Testis (tissue), 3 donors: Measurements from ENCODE around the gene ZP4. TPM values are rescaled to one million over a fixed set of nuclear protein-coding genes. Genes with fewer than 3 reads are reported as not detected.

Source experiments
- DNase-seq: peaks from one replicate; pipeline ENCODE4 v3.0.0-alpha.2; 2019
- H3K27ac ChIP-seq, 2 donors: fragments of 200-600 bp; sonication (generic); one replicate each; pipeline ENCODE4 v1.5.1; 2019
- H3K27me3 ChIP-seq: fragments of 200-600 bp; sonication (generic); one replicate; pipeline ENCODE4 v1.5.1; 2019
- H3K36me3 ChIP-seq: fragments of 200-600 bp; sonication (generic); one replicate; pipeline ENCODE4 v1.5.1; 2017; ENCODE audit warnings: low read depth; ENCODE audit errors: missing control alignments
- H3K4me1 ChIP-seq: fragments of 200-600 bp; sonication (generic); one replicate; pipeline ENCODE4 v1.5.1; 2019
- H3K4me3 ChIP-seq, 2 donors: fragments of 200-600 bp; sonication (generic); one replicate each; pipeline ENCODE4 v1.5.1; 2017 to 2019
- H3K9me3 ChIP-seq: fragments of 200-600 bp; sonication (generic); one replicate; pipeline ENCODE4 v1.5.1; 2017
- CTCF ChIP-seq, 3 experiments: fragments of 450-650 bp in 2 of 3; fragments of 200-600 bp in 1 of 3; sonication (generic) in 1 of 3; IDR thresholded peaks; one replicate each; pipeline ENCODE4 v1.5.1; 2016 to 2019; ENCODE audit warnings: antibody characterized with exemption in 3 of 3, mild to moderate bottlenecking in 2 of 3, moderate library complexity in 1 of 3
- POLR2A ChIP-seq: fragments of 450-650 bp; IDR thresholded peaks from one replicate; pipeline ENCODE4 v1.6.1; 2017; ENCODE audit warnings: antibody characterized with exemption, mild to moderate bottlenecking, moderate library complexity
- WGBS, 2 donors: methylation state at CpG; one replicate each; pipeline ENCODE4 v1.1.5; 2018; 5-methylcytosine and 5-hydroxymethylcytosine counted together
- intact Hi-C: fragments of 100-400 bp; cut with DNase I; formaldehyde crosslinking; loops from one replicate; pipeline ENCODE4 v1.15.1; 2023; ENCODE audit warnings: low total_unique reads
- polyA plus RNA-seq: library from polyadenylated mRNA; stranded (reverse); fragments of 350-450 nt; fragmentation: Illumina TruSeq; extraction: RNeasy Lipid Tissue Mini Kit (QIAGEN cat#74804); gene quantifications from one replicate; pipeline ENCODE4 v1.2.3, GENCODE V29; 2014; ENCODE audit warnings: low read depth, low replicate concordance; ENCODE audit not compliant: insufficient read depth
- total RNA-seq, 2 donors: library from RNA; depleted of rRNA; stranded (reverse); fragments of >200 nt; gene quantifications; one replicate each; pipeline ENCODE4 v1.2.3, GENCODE V29; 2016

The ZP4 gene
- total and polyA plus RNA-seq, 3 donors from 2014 or later, result not detected

- Histone ChIP-seq H3K27me3 (no peaks in the 10 kb centered on the region), H3K36me3 (no peaks in the 10 kb centered on the region), H3K4me3 (no peak overlapping the region), H3K27ac (no peak overlapping the region), H3K9me3 (no peaks in the 10 kb centered on the region), H3K4me1 (no peaks in the 10 kb centered on the region)
- TF ChIP-seq CTCF (IDR thresholded peaks at IDR 0.05) (no peak), POLR2A (no peak)
- intact Hi-C loops, result no loop called here
- no peak for DNase-seq
These were observed 4.9 kb upstream of the ZP4 start for GRCh38 chr1:237895630-237896029.

- Histone ChIP-seq H3K27me3 (no peaks in the 10 kb centered on the region), H3K27ac (no peak overlapping the region), H3K4me1 (no peaks in the 10 kb centered on the region), H3K4me3 (no peak overlapping the region), H3K9me3 (no peaks in the 10 kb centered on the region), H3K36me3 (no peaks in the 10 kb centered on the region)
- WGBS, 2 donors, result 91 to 97% methylated on average over 3 of the region's 3 CpGs
- DNase-seq, result no peak
- intact Hi-C loops, result no loop called here
- TF ChIP-seq POLR2A, result no peak
- TF ChIP-seq CTCF (IDR thresholded peaks at IDR 0.05), result no peak
These were observed 3.4 kb upstream of the ZP4 start for GRCh38 chr1:237894131-237894530.

GRCh38 chr1:237891979-237892378, 1.3 kb upstream of the ZP4 start:
- Histone ChIP-seq H3K27me3 (no peaks in the 10 kb centered on the region), H3K4me1 (no peaks in the 10 kb centered on the region), H3K4me3 (no peak overlapping the region), H3K9me3 (no peaks in the 10 kb centered on the region), H3K36me3 (no peaks in the 10 kb centered on the region), H3K27ac (no peak overlapping the region)
- no peak for DNase-seq
- 91 to 92% methylated on average over 3 of the region's 3 CpGs for WGBS, 2 donors
- intact Hi-C loops, result no loop called here
- TF ChIP-seq CTCF (IDR thresholded peaks at IDR 0.05), result no peak
- no peak for TF ChIP-seq POLR2A

- H3K36me3 ChIP-seq, result no peaks in the 10 kb centered on the region
- no peak overlapping the region for H3K4me3 ChIP-seq
- no peaks in the 10 kb centered on the region for H3K9me3 ChIP-seq
- no peak for DNase-seq
- no peaks in the 10 kb centered on the region for H3K27me3 ChIP-seq
- no peaks in the 10 kb centered on the region for H3K4me1 ChIP-seq
- WGBS, 2 donors, result 74 to 88% methylated on average over 2 of the region's 2 CpGs
- no peak overlapping the region for H3K27ac ChIP-seq
- intact Hi-C loops, result no loop called here
- TF ChIP-seq POLR2A (no peak), CTCF (IDR thresholded peaks at IDR 0.05) (no peak)
These were observed 544 bp upstream of the ZP4 start for GRCh38 chr1:237891266-237891665.

- no peaks in the 10 kb centered on the region for H3K9me3 ChIP-seq
- H3K27ac ChIP-seq, result no peak overlapping the region
- WGBS, 2 donors, result 80 to 81% methylated on average over 7 of the region's 7 CpGs
- H3K4me1 ChIP-seq, result no peaks in the 10 kb centered on the region
- no peaks in the 10 kb centered on the region for H3K36me3 ChIP-seq
- TF ChIP-seq POLR2A (no peak), CTCF (IDR thresholded peaks at IDR 0.05) (no peak)
- no peak for DNase-seq
- no peak overlapping the region for H3K4me3 ChIP-seq
- H3K27me3 ChIP-seq, result no peaks in the 10 kb centered on the region
- intact Hi-C loops, result no loop called here
These were observed 306 bp downstream of the ZP4 start for GRCh38 chr1:237890416-237890815.
